Measurements from ENCODE around the gene U2AF2. TPM values are rescaled to one million over a fixed set of nuclear protein-coding genes. Genes with fewer than 3 reads are reported as not detected.
A peak's percentile ranks its signal among the peaks of the same experiment; 100 is the strongest.

Gene U2AF2
- total RNA-seq, 1 donor from 2014 or later = 140 TPM

DNA sequence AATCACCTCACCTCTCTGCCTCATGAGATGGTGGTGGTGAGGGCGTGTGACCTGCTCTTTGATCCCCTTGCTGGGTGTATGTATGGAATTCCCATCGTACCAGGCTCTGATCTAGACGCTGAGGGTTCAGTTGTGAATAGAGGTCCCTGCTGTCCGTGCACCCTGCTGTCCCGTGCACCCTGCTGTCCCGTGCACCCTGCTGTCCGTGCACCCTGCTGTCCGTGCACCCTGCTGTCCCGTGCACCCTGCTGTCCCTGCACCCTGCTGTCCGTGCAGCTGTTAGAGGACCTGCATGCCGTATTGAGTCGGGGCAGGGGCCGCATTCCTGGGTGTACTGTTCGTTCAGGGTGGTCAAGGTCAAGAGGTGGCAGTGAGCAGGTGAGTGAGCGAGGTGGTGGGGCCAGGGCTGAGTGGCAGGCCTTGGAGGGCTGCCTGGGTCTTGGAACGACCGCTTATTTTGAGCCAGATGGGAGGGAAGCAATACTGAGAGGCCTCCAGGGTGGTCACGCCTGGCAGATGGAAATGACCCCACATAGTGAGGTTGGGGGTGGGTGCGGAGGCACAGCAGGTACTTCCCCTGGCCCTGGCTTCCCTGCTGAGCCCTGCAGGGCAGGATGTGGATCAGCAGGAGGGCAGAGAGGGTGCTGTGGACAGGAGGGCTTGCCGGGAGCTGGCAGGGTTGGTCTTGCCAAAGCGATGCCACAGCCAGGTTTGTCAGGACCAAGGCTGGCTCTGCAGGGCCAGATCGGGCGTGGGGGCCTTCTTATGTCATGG is 15.6 kb downstream of the U2AF2 start:
- Histone ChIP-seq H3K27me3 (ENCODE audit: control insufficient read depth, insufficient read depth, low read length) (no peaks in the 10 kb centered on the region), H3K4me3 (ENCODE audit: low read depth, low read length) (no peak overlapping the region), H3K36me3 (ENCODE audit: control insufficient read depth, insufficient read depth, low read length) (peaks cover 39% of the 10 kb centered on the region)
- TF ChIP-seq, protein P1, sequence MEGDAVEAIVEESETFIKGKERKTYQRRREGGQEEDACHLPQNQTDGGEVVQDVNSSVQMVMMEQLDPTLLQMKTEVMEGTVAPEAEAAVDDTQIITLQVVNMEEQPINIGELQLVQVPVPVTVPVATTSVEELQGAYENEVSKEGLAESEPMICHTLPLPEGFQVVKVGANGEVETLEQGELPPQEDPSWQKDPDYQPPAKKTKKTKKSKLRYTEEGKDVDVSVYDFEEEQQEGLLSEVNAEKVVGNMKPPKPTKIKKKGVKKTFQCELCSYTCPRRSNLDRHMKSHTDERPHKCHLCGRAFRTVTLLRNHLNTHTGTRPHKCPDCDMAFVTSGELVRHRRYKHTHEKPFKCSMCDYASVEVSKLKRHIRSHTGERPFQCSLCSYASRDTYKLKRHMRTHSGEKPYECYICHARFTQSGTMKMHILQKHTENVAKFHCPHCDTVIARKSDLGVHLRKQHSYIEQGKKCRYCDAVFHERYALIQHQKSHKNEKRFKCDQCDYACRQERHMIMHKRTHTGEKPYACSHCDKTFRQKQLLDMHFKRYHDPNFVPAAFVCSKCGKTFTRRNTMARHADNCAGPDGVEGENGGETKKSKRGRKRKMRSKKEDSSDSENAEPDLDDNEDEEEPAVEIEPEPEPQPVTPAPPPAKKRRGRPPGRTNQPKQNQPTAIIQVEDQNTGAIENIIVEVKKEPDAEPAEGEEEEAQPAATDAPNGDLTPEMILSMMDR (IDR thresholded peaks at IDR 0.05; ENCODE audit: insufficient read depth, low read length, severe bottlenecking) = no peak
- DNase-seq (ENCODE audit: low read depth) (no peak), FAIRE-seq (peak; percentile 100)

DNA sequence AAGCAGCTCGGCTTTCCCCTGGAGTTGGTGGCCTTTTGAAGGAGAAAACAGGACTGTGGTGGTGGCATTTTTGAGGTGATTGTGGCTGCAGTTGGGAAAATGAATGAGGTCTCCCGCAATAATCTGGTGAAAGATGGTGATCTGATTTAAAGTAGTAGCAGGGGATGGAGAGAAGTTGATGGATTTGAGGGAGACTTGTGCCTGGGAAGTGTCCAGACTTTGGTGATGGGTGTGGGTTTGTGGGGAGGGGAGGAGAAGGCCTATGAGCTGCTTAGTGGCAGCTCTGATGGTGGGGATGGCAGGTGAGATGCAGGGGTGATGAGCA is 16.2 kb downstream of the U2AF2 start:
- FAIRE-seq = no peak
- TF ChIP-seq, protein P1 (IDR thresholded peaks at IDR 0.05; ENCODE audit: insufficient read depth, low read length, severe bottlenecking) = no peak
- Histone ChIP-seq H3K4me3 (ENCODE audit: low read depth, low read length) (no peak overlapping the region), H3K27me3 (ENCODE audit: control insufficient read depth, insufficient read depth, low read length) (no peaks in the 10 kb centered on the region), H3K36me3 (ENCODE audit: control insufficient read depth, insufficient read depth, low read length) (peaks cover 37% of the 10 kb centered on the region)
- DNase-seq (ENCODE audit: low read depth) = no peak

DNA sequence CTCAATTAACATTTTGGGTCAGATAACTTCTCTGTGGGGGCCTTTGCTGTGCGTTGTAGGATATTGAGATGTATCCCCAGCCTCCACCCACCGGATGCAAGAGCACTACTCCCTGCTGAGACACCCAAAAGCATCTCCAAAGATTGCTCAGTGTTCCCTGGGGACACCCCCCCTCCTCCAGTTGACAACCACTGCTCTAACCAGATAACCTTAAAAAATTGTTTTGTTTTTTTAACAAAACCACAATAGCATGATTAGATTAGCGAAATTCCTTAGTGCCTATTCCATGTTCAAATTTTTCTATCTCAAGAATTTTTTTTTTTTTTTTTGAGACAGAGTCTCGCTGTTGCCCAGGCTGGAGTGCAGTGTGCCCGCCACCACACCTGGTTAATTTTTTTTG is 17.6 kb downstream of the U2AF2 start:
- TF ChIP-seq, protein P1 (IDR thresholded peaks at IDR 0.05; ENCODE audit: insufficient read depth, low read length, severe bottlenecking) = no peak
- DNase-seq (ENCODE audit: low read depth) (no peak), FAIRE-seq (no peak)
- Histone ChIP-seq H3K27me3 (ENCODE audit: control insufficient read depth, insufficient read depth, low read length) (no peaks in the 10 kb centered on the region), H3K4me3 (ENCODE audit: low read depth, low read length) (no peak overlapping the region), H3K36me3 (ENCODE audit: control insufficient read depth, insufficient read depth, low read length) (peaks cover 29% of the 10 kb centered on the region)

DNA sequence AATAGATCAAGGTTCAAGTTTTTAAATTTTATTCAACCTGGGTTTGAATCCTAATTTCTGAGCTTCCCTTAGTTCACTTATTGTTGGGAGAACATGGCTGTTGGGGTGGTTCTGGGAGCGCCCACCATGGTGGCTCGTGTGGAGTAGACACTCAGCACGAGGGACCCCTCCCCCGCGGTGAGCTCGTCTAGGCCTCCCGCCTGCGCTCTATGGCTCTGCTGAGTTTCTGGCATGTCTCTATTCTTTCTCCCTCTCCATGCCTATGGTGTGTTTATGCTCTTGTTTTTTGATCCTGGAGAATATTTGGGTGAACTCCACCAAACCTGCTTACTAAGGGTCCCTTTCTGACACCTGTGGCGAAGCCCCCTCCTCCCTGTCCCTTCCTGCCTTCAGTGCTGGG is 18.6 kb downstream of the U2AF2 start:
- DNase-seq (ENCODE audit: low read depth) (no peak), FAIRE-seq (no peak)
- TF ChIP-seq, protein P1 (IDR thresholded peaks at IDR 0.05; ENCODE audit: insufficient read depth, low read length, severe bottlenecking) = no peak
- H3K36me3 ChIP-seq (ENCODE audit: control insufficient read depth, insufficient read depth, low read length) = peaks cover 30% of the 10 kb centered on the region
- H3K4me3 ChIP-seq (ENCODE audit: low read depth, low read length) = no peak overlapping the region
- H3K27me3 ChIP-seq (ENCODE audit: control insufficient read depth, insufficient read depth, low read length) = no peaks in the 10 kb centered on the region

DNA sequence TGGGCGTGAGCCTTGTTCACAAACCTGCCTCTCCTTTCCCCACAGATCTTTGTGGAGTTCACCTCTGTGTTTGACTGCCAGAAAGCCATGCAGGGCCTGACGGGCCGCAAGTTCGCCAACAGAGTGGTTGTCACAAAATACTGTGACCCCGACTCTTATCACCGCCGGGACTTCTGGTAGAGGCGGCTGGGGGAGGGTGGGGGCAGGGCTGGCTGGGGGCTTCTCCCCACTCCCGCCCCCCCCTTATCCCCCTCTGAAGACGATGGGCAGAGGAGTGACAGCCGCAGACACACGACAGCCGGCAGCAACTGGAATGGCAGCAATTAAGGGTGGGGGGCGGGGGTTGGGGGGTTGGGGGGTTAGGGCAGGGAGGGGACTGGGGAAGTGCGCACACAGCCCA is 19.1 kb downstream of the U2AF2 start:
- DNase-seq (ENCODE audit: low read depth) (no peak), FAIRE-seq (no peak)
- TF ChIP-seq, protein P1 (IDR thresholded peaks at IDR 0.05; ENCODE audit: insufficient read depth, low read length, severe bottlenecking) = no peak
- Histone ChIP-seq H3K27me3 (ENCODE audit: control insufficient read depth, insufficient read depth, low read length) (no peaks in the 10 kb centered on the region), H3K4me3 (ENCODE audit: low read depth, low read length) (no peak overlapping the region), H3K36me3 (ENCODE audit: control insufficient read depth, insufficient read depth, low read length) (peaks cover 30% of the 10 kb centered on the region)

DNA sequence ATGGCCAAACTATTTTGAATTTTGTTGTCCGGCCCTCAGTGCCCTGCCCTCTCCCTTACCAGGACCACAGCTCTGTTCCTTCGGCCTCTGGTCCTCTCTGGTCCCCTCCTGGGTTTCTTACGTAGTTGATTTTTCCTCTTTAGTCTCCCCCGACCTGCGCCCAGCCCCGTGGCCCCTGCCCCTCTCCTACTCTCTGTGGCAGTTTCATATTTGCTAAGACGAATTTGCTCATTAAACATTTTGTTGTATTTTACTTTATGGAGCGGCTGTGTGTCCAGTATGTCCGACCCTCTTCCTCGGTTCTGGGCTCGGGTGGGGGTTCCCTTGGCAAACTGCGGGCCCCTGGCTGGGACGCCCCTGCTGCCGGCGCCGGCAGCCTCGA is 19.6 kb downstream of the U2AF2 start:
- FAIRE-seq = no peak
- Histone ChIP-seq H3K36me3 (ENCODE audit: control insufficient read depth, insufficient read depth, low read length) (peaks cover 30% of the 10 kb centered on the region), H3K4me3 (ENCODE audit: low read depth, low read length) (peak overlapping the region; percentile 79), H3K27me3 (ENCODE audit: control insufficient read depth, insufficient read depth, low read length) (no peaks in the 10 kb centered on the region)
- TF ChIP-seq, protein P1 (IDR thresholded peaks at IDR 0.05; ENCODE audit: insufficient read depth, low read length, severe bottlenecking) = no peak
- no peak for DNase-seq (ENCODE audit: low read depth)
